Airway epithelial cell (primary cell): ENCODE results near the gene VPS35L. TPM values are rescaled to one million over a fixed set of nuclear protein-coding genes. Genes with fewer than 3 reads are reported as not detected.

Experiments used
- total RNA-seq: library from RNA; depleted of rRNA; stranded (reverse); fragments of >200 nt; gene quantifications from 2 replicates; pipeline ENCODE4 v1.2.3, GENCODE V29; 2015

Gene VPS35L, protein sequence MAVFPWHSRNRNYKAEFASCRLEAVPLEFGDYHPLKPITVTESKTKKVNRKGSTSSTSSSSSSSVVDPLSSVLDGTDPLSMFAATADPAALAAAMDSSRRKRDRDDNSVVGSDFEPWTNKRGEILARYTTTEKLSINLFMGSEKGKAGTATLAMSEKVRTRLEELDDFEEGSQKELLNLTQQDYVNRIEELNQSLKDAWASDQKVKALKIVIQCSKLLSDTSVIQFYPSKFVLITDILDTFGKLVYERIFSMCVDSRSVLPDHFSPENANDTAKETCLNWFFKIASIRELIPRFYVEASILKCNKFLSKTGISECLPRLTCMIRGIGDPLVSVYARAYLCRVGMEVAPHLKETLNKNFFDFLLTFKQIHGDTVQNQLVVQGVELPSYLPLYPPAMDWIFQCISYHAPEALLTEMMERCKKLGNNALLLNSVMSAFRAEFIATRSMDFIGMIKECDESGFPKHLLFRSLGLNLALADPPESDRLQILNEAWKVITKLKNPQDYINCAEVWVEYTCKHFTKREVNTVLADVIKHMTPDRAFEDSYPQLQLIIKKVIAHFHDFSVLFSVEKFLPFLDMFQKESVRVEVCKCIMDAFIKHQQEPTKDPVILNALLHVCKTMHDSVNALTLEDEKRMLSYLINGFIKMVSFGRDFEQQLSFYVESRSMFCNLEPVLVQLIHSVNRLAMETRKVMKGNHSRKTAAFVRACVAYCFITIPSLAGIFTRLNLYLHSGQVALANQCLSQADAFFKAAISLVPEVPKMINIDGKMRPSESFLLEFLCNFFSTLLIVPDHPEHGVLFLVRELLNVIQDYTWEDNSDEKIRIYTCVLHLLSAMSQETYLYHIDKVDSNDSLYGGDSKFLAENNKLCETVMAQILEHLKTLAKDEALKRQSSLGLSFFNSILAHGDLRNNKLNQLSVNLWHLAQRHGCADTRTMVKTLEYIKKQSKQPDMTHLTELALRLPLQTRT
- total RNA-seq, result 23.2 and 26.1 TPM in 2 replicates

DNA sequence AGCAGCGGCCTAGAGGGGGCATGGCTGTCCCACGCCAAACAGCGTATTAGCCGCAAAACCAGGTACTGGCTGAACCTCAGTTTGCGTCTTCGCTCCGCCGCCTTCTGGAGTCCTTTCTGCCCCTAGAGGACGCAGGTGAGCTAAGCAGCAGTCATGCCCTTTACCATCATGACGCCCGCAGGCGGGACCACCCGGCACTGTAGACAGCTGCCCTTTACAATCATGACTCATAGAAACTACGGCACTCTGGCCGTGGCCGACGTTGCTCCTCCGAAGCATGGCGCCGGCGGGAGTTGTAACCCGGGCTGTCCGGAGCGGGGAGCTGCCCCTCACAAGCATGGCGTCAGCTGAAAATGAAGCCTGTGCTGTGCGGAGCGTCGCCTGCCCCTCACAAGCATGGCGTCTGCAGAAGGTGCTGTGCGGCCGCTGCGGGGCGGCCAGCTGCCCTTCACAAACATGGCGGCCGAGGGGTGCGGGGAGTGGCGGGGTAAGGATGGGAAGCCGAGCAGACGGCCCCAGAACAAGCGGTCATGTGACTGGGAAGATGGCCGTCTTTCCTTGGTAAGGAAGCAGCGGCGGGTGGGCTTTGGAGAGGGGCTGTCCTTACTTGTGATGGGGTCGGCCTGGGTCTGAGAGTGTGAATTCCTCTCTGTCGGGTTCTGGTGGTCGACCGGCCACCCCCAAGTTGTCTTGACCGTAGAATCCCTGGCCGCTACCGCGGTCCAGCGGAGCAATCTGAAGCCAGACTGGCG, at the start of gene VPS35L:
Gene VPS35L, plus strand, starts transcription at position 518 of the 752 bp plus-strand sequence. Its CDS starts 27 bp downstream, at position 545.

GRCh38 chr16:19521471-19522396, 33.8 kb upstream of the VPS35L start, which contains the start of gene GDE1:
TSS of gene GDE1 (minus strand) at chr16:19522098. CDS start at chr16:19521964, 134 bp downstream.

DNA sequence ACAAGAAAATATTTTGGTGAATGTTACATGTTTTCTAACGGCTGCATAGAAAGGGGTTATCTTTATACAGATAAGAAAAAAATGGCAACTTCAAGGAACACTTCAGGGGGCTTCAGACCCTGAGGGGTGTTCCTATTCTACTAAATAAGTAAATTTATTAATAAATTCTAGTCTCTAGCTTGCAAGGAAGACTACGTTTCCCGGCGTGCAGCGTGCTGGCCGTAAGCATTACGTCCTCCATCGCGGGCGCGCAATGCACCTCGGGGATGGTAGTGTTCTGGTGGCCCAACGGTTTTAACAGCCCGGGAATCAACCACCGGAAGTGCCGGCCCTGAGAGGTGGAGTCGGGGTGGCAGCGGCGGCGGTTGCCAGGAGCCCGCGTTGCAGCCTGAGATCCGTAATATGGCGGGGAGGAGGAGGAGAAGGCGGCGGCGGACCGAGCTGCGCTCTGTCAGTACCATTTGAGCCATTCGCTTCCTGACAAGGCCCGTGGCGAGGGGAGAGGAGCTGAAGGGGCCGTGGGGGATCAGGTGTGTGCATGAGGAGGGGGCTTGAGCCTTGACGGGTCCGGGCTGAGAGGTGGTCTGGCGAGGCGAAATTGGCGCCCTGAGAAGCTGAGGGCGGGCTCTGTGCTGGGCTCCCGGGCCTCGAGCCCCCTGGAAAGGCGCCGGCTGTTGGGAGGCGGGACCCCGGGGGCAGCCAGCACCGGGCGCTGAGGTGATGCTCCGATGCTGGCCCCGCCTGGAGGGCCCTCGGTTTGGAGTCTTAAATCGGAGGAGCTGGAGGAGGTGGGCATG, 31.7 kb upstream of the VPS35L start, which contains the start of gene CCP110:
Gene CCP110, plus strand, starts transcription at position 384 of the 797 bp plus-strand sequence. CDS start 3,940 bp downstream, outside the sequence.

GRCh38 chr16:19717741-19718623, 162.5 kb downstream of the VPS35L start, which contains the start of the genes IQCK and KNOP1:
TSS of gene IQCK (plus strand) at chr16:19718271. CDS start at chr16:19718307, 36 bp downstream.
TSS of gene KNOP1 (minus strand) at chr16:19718227. CDS start at chr16:19715035, 3,192 bp downstream.

Other genes with a start within 250 kb of the VPS35L start
- gene TMC5, start 137.8 kb upstream of the VPS35L start, total RNA-seq, result 0.21 and 0.46 TPM in 2 replicates
- gene GDE1, start 33.6 kb upstream of the VPS35L start, total RNA-seq, result 59.7 and 71.1 TPM in 2 replicates
- gene CCP110, start 31.8 kb upstream of the VPS35L start, total RNA-seq, result 3.8 and 7.8 TPM in 2 replicates
- 13.2 and 25.9 TPM in 2 replicates for gene KNOP1, start 162.5 kb downstream of the VPS35L start, total RNA-seq
- gene IQCK, start 162.6 kb downstream of the VPS35L start, total RNA-seq, result 7.7 and 7.9 TPM in 2 replicates